Epithelial cell of alveolus of lung (primary cell): ENCODE measurements around the gene TMBIM1. TPM values are rescaled to one million over a fixed set of nuclear protein-coding genes. Genes with fewer than 3 reads are reported as not detected.

Source experiments
- total RNA-seq: library from RNA; depleted of rRNA; stranded (reverse); fragments of >200 nt; gene quantifications from 2 replicates; pipeline ENCODE4 v1.2.1, GENCODE V29; 2015

The TMBIM1 gene, protein sequence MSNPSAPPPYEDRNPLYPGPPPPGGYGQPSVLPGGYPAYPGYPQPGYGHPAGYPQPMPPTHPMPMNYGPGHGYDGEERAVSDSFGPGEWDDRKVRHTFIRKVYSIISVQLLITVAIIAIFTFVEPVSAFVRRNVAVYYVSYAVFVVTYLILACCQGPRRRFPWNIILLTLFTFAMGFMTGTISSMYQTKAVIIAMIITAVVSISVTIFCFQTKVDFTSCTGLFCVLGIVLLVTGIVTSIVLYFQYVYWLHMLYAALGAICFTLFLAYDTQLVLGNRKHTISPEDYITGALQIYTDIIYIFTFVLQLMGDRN
- total RNA-seq, result 102 and 130 TPM in 2 replicates

DNA sequence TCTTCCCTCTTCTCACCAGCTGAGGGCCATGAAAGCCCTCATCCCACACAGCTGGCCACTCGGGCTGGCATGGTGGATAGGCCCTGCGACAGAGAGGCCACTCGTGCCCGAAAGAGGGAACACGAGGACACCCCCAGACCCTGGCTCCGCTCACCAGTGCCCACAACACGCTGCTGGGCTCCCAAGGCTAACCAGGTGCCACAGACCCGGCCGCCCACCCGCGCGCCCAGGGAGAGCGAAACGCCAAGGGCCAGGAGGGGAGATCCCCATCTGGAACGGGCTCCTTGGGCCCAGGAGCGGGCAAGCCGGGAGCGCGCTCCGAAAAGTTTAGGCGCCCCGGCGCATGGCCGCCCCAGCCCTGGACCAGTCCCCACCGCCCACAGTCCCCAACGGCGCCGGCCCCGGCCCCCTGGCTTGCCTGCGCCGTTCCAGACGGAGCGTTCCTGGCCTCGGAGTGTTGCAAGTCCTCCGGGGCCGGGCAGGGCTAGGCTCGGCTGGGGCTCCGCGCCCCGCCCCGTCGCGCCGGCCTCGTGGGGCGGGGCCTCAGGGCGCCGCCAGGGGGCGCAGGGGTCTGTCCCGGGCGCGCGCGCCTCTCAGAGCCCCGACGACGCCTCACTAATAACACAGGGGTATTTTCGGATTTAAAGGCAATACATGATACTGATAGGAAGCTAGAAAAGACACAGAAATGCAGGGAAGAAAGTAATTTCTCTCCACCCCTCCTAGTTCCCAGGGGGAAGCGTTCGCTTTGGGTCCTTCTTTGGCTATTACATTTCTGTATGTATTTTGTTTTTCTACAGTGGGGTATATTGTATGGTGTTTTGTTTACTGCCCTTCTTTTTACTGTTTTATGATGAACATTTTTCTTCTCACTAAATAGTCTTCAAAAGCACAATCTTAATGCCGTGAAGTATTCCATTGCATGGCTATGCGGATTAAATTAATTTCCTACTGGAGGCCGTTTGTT lies at the start of gene TMBIM1:
Gene TMBIM1, minus strand, starts transcription at position 456 of the 967 bp plus-strand sequence. CDS start 10,362 bp downstream, outside the sequence.

DNA sequence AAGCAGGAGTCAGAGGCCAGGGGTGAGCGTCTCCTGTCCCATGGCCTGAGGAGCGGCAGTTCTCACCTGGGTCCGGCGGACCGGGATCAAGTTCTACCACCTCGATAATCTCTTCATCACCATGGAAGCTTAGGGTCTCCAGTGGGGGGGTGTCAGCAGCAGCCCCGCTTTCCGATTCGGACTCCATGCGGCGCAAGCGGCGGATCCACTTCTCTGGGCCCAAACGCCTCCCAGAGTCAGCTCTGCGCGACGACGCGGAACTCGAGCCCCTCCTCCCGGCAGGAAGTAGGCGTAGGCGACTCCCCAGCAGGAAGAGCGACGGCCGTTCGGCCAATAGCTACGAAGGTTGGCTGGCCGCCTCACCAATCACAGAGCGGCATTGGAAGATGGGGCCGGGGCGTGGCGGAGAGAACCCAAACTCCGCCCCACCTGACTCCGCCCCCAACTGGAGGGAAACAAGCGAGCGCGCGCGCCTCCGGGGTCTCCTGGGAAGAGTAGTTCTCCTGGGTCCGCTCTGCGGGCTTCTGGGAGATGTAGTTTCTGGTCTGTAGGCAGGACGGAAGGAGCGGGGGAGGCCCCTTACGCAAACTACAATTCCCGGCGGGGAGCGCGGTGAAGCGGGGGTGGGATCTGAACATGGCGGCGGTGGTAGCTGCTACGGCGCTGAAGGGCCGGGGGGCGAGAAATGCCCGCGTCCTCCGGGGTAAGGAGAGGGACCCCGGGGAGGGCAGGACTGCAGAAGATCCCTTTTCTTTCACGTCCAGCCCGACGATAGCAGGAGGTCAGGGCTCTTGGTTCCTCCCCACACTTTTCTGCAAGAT lies 22.2 kb downstream of the TMBIM1 start, which contains the start of the genes AAMP and PNKD:
Gene AAMP, minus strand, starts transcription at position 238 of the 821 bp plus-strand sequence. Its CDS starts 51 bp downstream, at position 187.
Gene PNKD, plus strand, starts transcription at position 620 of the 821 bp plus-strand sequence. Its CDS starts 17 bp downstream, at position 637.

DNA sequence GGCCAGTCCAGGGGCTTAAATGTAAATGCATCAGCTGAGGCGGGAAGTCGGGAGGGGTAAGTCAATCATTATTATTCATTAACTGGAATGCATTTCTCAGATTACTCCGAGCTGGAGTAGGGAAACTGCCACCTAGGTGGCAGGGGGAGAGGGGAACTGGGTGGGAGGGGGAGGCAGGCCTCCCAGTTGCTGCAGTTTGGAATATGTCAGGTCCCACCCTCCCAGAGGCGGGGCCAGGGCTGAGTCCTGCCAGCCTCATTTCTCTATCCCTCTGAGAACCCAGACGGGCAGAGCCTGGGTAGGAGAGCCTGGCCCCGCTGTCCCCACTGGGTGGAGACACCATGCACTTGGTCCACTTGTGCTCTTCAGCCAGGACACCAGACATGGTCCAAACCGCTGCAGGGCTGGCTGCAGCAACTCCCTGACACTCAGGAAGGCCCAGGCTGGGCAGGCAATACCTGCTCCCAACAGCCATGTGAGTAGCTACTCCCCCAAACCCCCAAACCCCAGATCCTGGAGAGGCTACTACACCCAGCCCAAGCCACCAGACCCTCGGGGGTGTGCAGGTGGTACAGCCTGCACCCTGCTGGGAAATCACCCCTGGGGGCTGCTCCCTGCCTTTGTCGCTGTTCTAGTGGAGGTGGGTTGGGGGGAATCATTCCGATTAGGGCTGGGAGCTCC lies 31.4 kb downstream of the TMBIM1 start, which contains the start of gene GPBAR1:
Gene GPBAR1, plus strand, starts transcription at position 274 of the 681 bp plus-strand sequence. CDS start 1,710 bp downstream, outside the sequence.

Other genes starting within 250 kb of the TMBIM1 start
- not detected in 2 replicates for gene RUFY4, start 223.2 kb downstream of the TMBIM1 start, total RNA-seq
- 0.24 TPM in 1 of 2 replicates, not detected in the other for gene CXCR2, start 166.5 kb downstream of the TMBIM1 start, total RNA-seq
- gene CXCR1, start 125.5 kb downstream of the TMBIM1 start, total RNA-seq, result not detected in 2 replicates
- gene ARPC2, start 75.3 kb downstream of the TMBIM1 start, total RNA-seq, result 134 and 508 TPM in 2 replicates
- 0.26 and 0.88 TPM in 2 replicates for gene GPBAR1, start 31.5 kb downstream of the TMBIM1 start, total RNA-seq
- gene AAMP, start 22.4 kb downstream of the TMBIM1 start, total RNA-seq, result 76.4 and 116 TPM in 2 replicates
- gene PNKD, start 22.0 kb downstream of the TMBIM1 start, total RNA-seq, result 47.8 and 51.8 TPM in 2 replicates
- gene CATIP, start 64.4 kb upstream of the TMBIM1 start, total RNA-seq, result not detected in 2 replicates
- 0.13 TPM in 1 of 2 replicates, not detected in the other for gene SLC11A1, start 89.8 kb upstream of the TMBIM1 start, total RNA-seq
- 56.8 and 77.9 TPM in 2 replicates for gene CTDSP1, start 107.4 kb upstream of the TMBIM1 start, total RNA-seq
- gene VIL1, start 126.6 kb upstream of the TMBIM1 start, total RNA-seq, result not detected in 2 replicates